Ecto neural progenitor cell (in vitro differentiated cells): ENCODE data around the gene XPO1.

ENCODE experiments used
- DNase-seq: peaks from one replicate; pipeline ENCODE4 v3.0.0-alpha.2; 2018; ENCODE audit warnings: low spot score

The XPO1 gene

GRCh38 chr2:61431345-61431744, 106.8 kb downstream of the XPO1 start:
- no peak for DNase-seq
